ENCODE results near the gene CCPG1.
A peak's percentile ranks its signal among the peaks of the same experiment; 100 is the strongest.

Gene CCPG1

DNA sequence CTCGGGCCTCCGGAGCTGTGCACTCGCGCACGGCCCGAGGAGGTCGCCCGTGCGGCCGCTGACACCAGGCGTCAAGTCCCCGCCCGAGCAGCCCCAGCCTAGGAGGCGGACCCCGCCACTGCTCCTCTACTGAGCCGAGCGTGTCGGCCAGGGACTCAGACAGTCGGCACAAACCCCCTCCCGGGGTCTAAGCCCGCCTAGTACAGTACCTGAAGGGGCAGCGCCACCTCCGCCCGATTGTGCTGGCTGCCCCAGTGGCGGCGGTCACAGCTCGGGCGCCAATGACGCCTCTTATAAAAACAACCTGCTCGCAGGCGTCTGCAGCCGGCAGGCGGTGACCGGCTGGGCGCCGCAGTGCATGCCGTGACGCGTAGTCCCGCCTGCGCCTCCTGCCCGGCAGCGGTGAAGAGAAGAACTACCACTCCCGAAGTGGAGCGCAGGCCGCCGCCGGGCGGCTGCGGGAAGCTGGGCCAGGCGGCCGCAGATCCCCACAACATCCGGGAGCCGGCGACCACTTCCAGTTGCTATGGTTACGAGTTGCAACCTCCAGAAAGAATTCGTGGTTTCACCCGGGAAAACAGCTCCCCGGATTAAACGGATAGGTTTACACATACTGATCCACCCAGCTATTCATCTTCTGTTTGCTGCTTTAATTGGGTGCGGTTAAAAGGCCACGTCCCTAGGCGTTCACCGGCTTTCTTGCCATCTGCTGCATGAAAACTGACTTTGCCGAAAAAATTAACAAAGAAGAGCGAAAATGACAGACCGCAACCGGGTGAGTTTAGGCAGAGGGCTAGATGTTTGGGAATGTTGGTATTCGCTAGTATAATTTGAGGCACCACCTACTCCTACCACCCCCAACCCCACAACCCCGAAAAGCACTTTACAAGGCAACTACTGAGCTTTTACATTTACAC is at the start of gene CCPG1, which contains the start of gene PIERCE2 (continued):
- TF ChIP-seq IKZF3 (tag by site-specific recombination; IDR thresholded peaks at IDR 0.05), result peak; percentile 92
- peak; percentile 44; the same call in 1 of the 2 replicates for TF ChIP-seq ZNF341 (tag by site-specific recombination; IDR thresholded peaks at IDR 0.05; ENCODE audit: low read depth)
- no peak for TF ChIP-seq ZNF133 (tag by site-specific recombination; IDR thresholded peaks at IDR 0.05)
- no peak for TF ChIP-seq ZNF202 (tag by site-specific recombination; IDR thresholded peaks at IDR 0.05; ENCODE audit: borderline replicate concordance)
- TF ChIP-seq, protein P1, sequence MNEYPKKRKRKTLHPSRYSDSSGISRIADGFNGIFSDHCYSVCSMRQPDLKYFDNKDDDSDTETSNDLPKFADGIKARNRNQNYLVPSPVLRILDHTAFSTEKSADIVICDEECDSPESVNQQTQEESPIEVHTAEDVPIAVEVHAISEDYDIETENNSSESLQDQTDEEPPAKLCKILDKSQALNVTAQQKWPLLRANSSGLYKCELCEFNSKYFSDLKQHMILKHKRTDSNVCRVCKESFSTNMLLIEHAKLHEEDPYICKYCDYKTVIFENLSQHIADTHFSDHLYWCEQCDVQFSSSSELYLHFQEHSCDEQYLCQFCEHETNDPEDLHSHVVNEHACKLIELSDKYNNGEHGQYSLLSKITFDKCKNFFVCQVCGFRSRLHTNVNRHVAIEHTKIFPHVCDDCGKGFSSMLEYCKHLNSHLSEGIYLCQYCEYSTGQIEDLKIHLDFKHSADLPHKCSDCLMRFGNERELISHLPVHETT (tag by site-specific recombination; IDR thresholded peaks at IDR 0.05), result no peak
- TF ChIP-seq HOXD13 (CRISPR knock-in tag; IDR thresholded peaks at IDR 0.05; ENCODE audit: borderline replicate concordance), result no peak; the same call in 1 of the 2 replicates
- TF ChIP-seq ZNF792 (tag by site-specific recombination; IDR thresholded peaks at IDR 0.05), result no peak
- peak; percentile 78 for TF ChIP-seq ZFP37 (tag by site-specific recombination; IDR thresholded peaks at IDR 0.05)
- no peak for TF ChIP-seq ZNF548 (tag by site-specific recombination; IDR thresholded peaks at IDR 0.05)
- TF ChIP-seq BCL11B (tag by site-specific recombination; IDR thresholded peaks at IDR 0.05; ENCODE audit: low read depth), result no peak
- TF ChIP-seq KLF10 (tag by site-specific recombination; IDR thresholded peaks at IDR 0.05), result no peak
- TF ChIP-seq ZNF660 (tag by site-specific recombination; IDR thresholded peaks at IDR 0.05), result no peak
- TF ChIP-seq ZNF292 (tag by site-specific recombination; IDR thresholded peaks at IDR 0.05; ENCODE audit: borderline replicate concordance, low read depth), result no peak
- TF ChIP-seq ZNF354C (tag by site-specific recombination; IDR thresholded peaks at IDR 0.05; ENCODE audit: borderline replicate concordance, low read depth), result no peak
- TF ChIP-seq, protein P2, sequence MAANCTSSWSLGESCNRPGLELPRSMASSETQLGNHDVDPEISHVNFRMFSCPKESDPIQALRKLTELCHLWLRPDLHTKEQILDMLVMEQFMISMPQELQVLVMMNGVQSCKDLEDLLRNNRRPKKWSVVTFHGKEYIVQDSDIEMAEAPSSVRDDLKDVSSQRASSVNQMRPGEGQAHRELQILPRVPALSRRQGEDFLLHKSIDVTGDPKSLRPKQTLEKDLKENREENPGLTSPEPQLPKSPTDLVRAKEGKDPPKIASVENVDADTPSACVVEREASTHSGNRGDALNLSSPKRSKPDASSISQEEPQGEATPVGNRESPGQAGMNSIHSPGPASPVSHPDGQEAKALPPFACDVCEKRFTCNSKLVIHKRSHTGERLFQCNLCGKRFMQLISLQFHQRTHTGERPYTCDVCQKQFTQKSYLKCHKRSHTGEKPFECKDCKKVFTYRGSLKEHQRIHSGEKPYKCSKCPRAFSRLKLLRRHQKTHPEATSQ (tag by site-specific recombination; IDR thresholded peaks at IDR 0.05), result no peak
- TF ChIP-seq ZNF626 (tag by site-specific recombination; IDR thresholded peaks at IDR 0.05), result no peak
- TF ChIP-seq ZNF843 (tag by site-specific recombination; IDR thresholded peaks at IDR 0.05), result 0 out of 2 replicates have a peak, but pooled peaks have one; percentile 9
- no peak for TF ChIP-seq ZNF19 (tag by site-specific recombination; IDR thresholded peaks at IDR 0.05; ENCODE audit: low read depth)
- TF ChIP-seq OSR2 (tag by site-specific recombination; IDR thresholded peaks at IDR 0.05), result peak; percentile 76; the same call in 1 of the 2 replicates
- TF ChIP-seq SETDB1 (IDR thresholded peaks at IDR 0.05; ENCODE audit: insufficient read length, low read length), result no peak
- no peak for TF ChIP-seq ZNF23 (tag by site-specific recombination; IDR thresholded peaks at IDR 0.05; ENCODE audit: borderline replicate concordance)
- no peak for TF ChIP-seq ZNF155 (tag by site-specific recombination; IDR thresholded peaks at IDR 0.05)
- TF ChIP-seq SP3 (tag by site-specific recombination; IDR thresholded peaks at IDR 0.05), result peak; percentile 44
- no peak for TF ChIP-seq TRIM28 (IDR thresholded peaks at IDR 0.05; ENCODE audit: borderline replicate concordance, low read length)
- TF ChIP-seq YY2 (tag by site-specific recombination; IDR thresholded peaks at IDR 0.05), result no peak
- peak; percentile 57 for TF ChIP-seq GLIS1 (tag by site-specific recombination; IDR thresholded peaks at IDR 0.05)
- TF ChIP-seq WT1 (tag by site-specific recombination; IDR thresholded peaks at IDR 0.05), result peak; percentile 20; the same call in 1 of the 2 replicates
- no peak for TF ChIP-seq ZNF473 (tag by site-specific recombination; IDR thresholded peaks at IDR 0.05)
- TF ChIP-seq, protein P3, sequence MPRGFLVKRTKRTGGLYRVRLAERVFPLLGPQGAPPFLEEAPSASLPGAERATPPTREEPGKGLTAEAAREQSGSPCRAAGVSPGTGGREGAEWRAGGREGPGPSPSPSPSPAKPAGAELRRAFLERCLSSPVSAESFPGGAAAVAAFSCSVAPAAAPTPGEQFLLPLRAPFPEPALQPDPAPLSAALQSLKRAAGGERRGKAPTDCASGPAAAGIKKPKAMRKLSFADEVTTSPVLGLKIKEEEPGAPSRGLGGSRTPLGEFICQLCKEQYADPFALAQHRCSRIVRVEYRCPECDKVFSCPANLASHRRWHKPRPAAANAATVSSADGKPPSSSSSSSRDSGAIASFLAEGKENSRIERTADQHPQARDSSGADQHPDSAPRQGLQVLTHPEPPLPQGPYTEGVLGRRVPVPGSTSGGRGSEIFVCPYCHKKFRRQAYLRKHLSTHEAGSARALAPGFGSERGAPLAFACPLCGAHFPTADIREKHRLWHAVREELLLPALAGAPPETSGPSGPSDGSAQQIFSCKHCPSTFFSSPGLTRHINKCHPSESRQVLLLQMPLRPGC (tag by site-specific recombination; IDR thresholded peaks at IDR 0.05), result no peak
- TF ChIP-seq, protein P4, sequence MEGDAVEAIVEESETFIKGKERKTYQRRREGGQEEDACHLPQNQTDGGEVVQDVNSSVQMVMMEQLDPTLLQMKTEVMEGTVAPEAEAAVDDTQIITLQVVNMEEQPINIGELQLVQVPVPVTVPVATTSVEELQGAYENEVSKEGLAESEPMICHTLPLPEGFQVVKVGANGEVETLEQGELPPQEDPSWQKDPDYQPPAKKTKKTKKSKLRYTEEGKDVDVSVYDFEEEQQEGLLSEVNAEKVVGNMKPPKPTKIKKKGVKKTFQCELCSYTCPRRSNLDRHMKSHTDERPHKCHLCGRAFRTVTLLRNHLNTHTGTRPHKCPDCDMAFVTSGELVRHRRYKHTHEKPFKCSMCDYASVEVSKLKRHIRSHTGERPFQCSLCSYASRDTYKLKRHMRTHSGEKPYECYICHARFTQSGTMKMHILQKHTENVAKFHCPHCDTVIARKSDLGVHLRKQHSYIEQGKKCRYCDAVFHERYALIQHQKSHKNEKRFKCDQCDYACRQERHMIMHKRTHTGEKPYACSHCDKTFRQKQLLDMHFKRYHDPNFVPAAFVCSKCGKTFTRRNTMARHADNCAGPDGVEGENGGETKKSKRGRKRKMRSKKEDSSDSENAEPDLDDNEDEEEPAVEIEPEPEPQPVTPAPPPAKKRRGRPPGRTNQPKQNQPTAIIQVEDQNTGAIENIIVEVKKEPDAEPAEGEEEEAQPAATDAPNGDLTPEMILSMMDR (tag by site-specific recombination; IDR thresholded peaks at IDR 0.05), result peak; percentile 95
- TF ChIP-seq, protein P5, sequence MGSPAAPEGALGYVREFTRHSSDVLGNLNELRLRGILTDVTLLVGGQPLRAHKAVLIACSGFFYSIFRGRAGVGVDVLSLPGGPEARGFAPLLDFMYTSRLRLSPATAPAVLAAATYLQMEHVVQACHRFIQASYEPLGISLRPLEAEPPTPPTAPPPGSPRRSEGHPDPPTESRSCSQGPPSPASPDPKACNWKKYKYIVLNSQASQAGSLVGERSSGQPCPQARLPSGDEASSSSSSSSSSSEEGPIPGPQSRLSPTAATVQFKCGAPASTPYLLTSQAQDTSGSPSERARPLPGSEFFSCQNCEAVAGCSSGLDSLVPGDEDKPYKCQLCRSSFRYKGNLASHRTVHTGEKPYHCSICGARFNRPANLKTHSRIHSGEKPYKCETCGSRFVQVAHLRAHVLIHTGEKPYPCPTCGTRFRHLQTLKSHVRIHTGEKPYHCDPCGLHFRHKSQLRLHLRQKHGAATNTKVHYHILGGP (tag by site-specific recombination; IDR thresholded peaks at IDR 0.05), result no peak
- TF ChIP-seq ZNF76 (tag by site-specific recombination; IDR thresholded peaks at IDR 0.05; ENCODE audit: borderline replicate concordance, low read depth), result peak; percentile 91
- no peak for TF ChIP-seq BCL11A (tag by site-specific recombination; IDR thresholded peaks at IDR 0.05; ENCODE audit: low read depth)
- TF ChIP-seq YY1 (tag by site-specific recombination; IDR thresholded peaks at IDR 0.05), result no peak
